Gastroesophageal sphincter (tissue), 3 donors: ENCODE measurements around the gene ZNF302.

ENCODE experiments used
- EP300 ChIP-seq: sonication (generic); formaldehyde crosslinking; IDR thresholded peaks from one replicate; pipeline ENCODE4 v1.6.1; 2017; ENCODE audit warnings: antibody characterized with exemption, mild to moderate bottlenecking
- TF ChIP-seq, protein P1 (sequence below), 4 experiments: fragments of 200-600 bp in 2 of 4; fragments of 450-650 bp in 2 of 4; sonication (generic) in 1 of 4; IDR thresholded peaks; one replicate each; pipeline ENCODE4 v1.5.1; 2017 to 2019; ENCODE audit warnings: antibody characterized with exemption in 4 of 4, mild to moderate bottlenecking in 2 of 4, moderate library complexity in 2 of 4

DNA sequence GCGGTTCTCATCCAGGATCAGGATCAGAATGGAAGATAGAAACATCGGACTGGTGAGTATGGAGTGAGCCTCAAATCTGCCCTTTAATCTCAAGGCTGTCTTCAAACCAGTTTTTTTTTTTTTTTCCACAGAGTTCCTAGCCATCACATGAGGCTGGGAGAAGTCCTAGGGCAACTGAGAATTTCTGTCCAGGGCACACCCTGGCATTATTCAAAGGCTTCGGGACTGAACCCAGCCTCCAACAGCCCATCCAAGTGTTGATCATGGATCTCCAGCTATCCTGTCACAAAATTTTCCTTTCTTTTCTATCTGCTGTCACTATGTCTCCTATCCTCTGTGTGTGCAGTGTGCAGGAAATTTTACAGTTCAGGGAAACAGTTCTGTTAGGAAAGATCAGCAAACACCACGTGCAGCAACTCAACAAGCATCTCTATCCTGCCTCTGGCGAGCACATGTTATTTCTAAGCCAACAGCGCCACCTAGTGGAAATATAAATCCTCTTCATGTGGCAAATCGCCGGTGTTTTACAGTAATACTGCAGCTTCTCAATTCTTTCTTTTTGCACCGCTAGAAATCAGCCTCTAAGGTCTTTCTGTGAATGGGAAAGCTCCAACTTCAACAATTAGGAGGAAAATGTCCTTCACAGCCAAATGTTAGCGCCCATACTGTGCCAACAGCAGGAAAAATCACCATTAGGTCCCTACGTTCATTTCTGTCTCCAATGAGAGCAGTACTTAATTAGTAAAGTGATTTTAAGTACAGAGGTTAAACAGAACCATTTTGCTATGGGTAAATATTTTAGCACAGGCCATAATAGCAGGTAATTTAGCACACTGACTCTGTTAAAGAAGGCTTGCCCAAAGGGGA, 35.1 kb downstream of the ZNF302 start:
- TF ChIP-seq, protein P1, sequence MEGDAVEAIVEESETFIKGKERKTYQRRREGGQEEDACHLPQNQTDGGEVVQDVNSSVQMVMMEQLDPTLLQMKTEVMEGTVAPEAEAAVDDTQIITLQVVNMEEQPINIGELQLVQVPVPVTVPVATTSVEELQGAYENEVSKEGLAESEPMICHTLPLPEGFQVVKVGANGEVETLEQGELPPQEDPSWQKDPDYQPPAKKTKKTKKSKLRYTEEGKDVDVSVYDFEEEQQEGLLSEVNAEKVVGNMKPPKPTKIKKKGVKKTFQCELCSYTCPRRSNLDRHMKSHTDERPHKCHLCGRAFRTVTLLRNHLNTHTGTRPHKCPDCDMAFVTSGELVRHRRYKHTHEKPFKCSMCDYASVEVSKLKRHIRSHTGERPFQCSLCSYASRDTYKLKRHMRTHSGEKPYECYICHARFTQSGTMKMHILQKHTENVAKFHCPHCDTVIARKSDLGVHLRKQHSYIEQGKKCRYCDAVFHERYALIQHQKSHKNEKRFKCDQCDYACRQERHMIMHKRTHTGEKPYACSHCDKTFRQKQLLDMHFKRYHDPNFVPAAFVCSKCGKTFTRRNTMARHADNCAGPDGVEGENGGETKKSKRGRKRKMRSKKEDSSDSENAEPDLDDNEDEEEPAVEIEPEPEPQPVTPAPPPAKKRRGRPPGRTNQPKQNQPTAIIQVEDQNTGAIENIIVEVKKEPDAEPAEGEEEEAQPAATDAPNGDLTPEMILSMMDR (IDR thresholded peaks at IDR 0.05), result peak; percentile 82 to 88 (median 84)
- TF ChIP-seq EP300, result no peak
